HCT116 (cell line): ENCODE results near the gene ZNF451. TPM values are rescaled to one million over a fixed set of nuclear protein-coding genes. Genes with fewer than 3 reads are reported as not detected.
A peak's percentile ranks its signal among the peaks of the same experiment; 100 is the strongest.

Experiments used
- ATAC-seq: fragments of 200-7000 bp; cut with Tn5 transposase; 2 replicates; pipeline ENCODE4 v1.9.1; 2020; ENCODE audit warnings: mild to moderate bottlenecking, moderate library complexity
- BruUV-seq: library from RNA; stranded (reverse); fragments of 400-500 nt; replicated peaks from 2 replicates; lab custom pipeline; 2021; lab: Mats Ljungman, UMichigan
- CTCF ChIA-PET: fragments of 300-600 bp; sonication (Branson Sonifier 250); formaldehyde crosslinking; loops from one replicate; lab custom pipeline; 2021; ENCODE audit warnings: antibody characterized with exemption; lab: Charles Lee
- POLR2A ChIA-PET: fragments of 300-600, 350-600 bp; sonication (Branson Sonifier 250); formaldehyde crosslinking; loops from one replicate; lab custom pipeline; 2021; ENCODE audit warnings: antibody characterized with exemption; lab: Charles Lee
- RAD21 ChIA-PET, 2 experiments: fragments of 300-600 bp; sonication (Branson Sonifier 250); formaldehyde crosslinking; loops; one replicate each; lab custom pipeline; 2023; ENCODE audit warnings: low total read pairs in 2 of 2; ENCODE audit not compliant: uncharacterized antibody in 2 of 2, unreplicated experiment in 2 of 2, low non-redundant PET in 1 of 2; lab: Charles Lee
- DNase-seq: peaks from one replicate; pipeline ENCODE4 v3.0.0-alpha.2; 2010; ENCODE audit warnings: low read depth, low spot score
- H2AFZ ChIP-seq: fragments of 200-600 bp; shearing (Covaris generic), sonication (generic); 2 replicates; pipeline ENCODE4 v1.6.1; 2017; ENCODE audit warnings: low read depth, mixed run types, mixed read lengths, antibody characterized with exemption, low read length; ENCODE audit not compliant: poor library complexity, severe bottlenecking
- H3K27ac ChIP-seq: 2 replicates; pipeline ENCODE4 v1.5.1; 2012; ENCODE audit warnings: low read depth, low read length
- H3K27me3 ChIP-seq: fragments of 200-600 bp; sonication (generic); 2 replicates; pipeline ENCODE4 v1.6.1; 2016; ENCODE audit warnings: mixed run types, low read length, mixed read lengths; ENCODE audit not compliant: insufficient read depth
- H3K36me3 ChIP-seq, 2 experiments: fragments of 200-500 bp in 1 of 2; fragments of 200-600 bp in 1 of 2; sonication (Bioruptor generic) in 1 of 2; sonication (generic) in 1 of 2; 2 replicates each; pipeline versions ENCODE4 v1.5.1 to v1.6.1; 2014 to 2016; ENCODE audit warnings: low read length in 2 of 2, inconsistent platforms in 1 of 2, mixed read lengths in 1 of 2, mixed run types in 1 of 2; ENCODE audit not compliant: insufficient read depth in 2 of 2, control insufficient read depth in 1 of 2
- H3K4me1 ChIP-seq, 2 experiments: fragments of 200-600 bp in 1 of 2; sonication (generic) in 1 of 2; 2 replicates each; pipeline versions ENCODE4 v1.5.1 to v1.6.1; 2012 to 2017; ENCODE audit warnings: low read length in 2 of 2, inconsistent platforms in 1 of 2, mild to moderate bottlenecking in 1 of 2, mixed read lengths in 1 of 2, mixed run types in 1 of 2, moderate library complexity in 1 of 2; ENCODE audit not compliant: insufficient read depth in 2 of 2, control insufficient read depth in 1 of 2
- H3K4me2 ChIP-seq: fragments of 200-600 bp; sonication (generic); 2 replicates; pipeline ENCODE4 v1.6.1; 2017; ENCODE audit warnings: mixed run types, low read length, mixed read lengths
- H3K4me3 ChIP-seq, 2 experiments: fragments of 200-600 bp in 1 of 2; sonication (generic) in 1 of 2; replicated peaks in 1 of 2; 2 replicates each; pipeline ENCODE4 v1.5.1; 2011 to 2016; ENCODE audit warnings: low read length in 2 of 2, control low read depth in 1 of 2, low read depth in 1 of 2, mild to moderate bottlenecking in 1 of 2, mixed read lengths in 1 of 2, mixed run types in 1 of 2
- H3K79me2 ChIP-seq: fragments of 200-600 bp; sonication (generic); 2 replicates; pipeline ENCODE4 v1.6.1; 2017; ENCODE audit warnings: mild to moderate bottlenecking, mixed run types, low read length, moderate library complexity, mixed read lengths; ENCODE audit not compliant: insufficient read depth
- H3K9ac ChIP-seq: fragments of 200-600 bp; sonication (generic); 2 replicates; pipeline ENCODE4 v1.6.1; 2016; ENCODE audit warnings: low read length, mixed read lengths
- H3K9me2 ChIP-seq: fragments of 200-600 bp; sonication (generic), shearing (Covaris generic); 2 replicates; pipeline ENCODE4 v1.6.1; 2017; ENCODE audit warnings: mixed run types, mild to moderate bottlenecking, moderate library complexity; ENCODE audit not compliant: insufficient read depth
- H3K9me3 ChIP-seq, 2 experiments: fragments of 200-500 bp in 1 of 2; fragments of 200-600 bp in 1 of 2; sonication (Bioruptor generic) in 1 of 2; sonication (generic) in 1 of 2; 2 replicates each; pipeline ENCODE4 v1.6.1; 2014 to 2017; ENCODE audit warnings: low read length in 2 of 2, mixed read lengths in 2 of 2, inconsistent platforms in 1 of 2, low read depth in 1 of 2, mild to moderate bottlenecking in 1 of 2, mixed run types in 1 of 2, moderate library complexity in 1 of 2; ENCODE audit not compliant: control insufficient read depth in 1 of 2, insufficient read depth in 1 of 2
- H4K20me1 ChIP-seq: fragments of 200-600 bp; sonication (generic), shearing (Covaris generic); 2 replicates; pipeline ENCODE4 v1.6.1; 2017; ENCODE audit warnings: mixed run types, mild to moderate bottlenecking, moderate library complexity; ENCODE audit not compliant: insufficient read depth
- CTCF ChIP-seq, 3 experiments: fragments of 200-600 bp in 1 of 3; sonication (generic) in 1 of 3; IDR thresholded peaks in 2 of 3; conservative IDR thresholded peaks in 1 of 3; 2 replicates each; pipeline ENCODE4 v1.5.1; 2012 to 2017; ENCODE audit warnings: low read depth in 2 of 3, low read length in 2 of 3, antibody characterized with exemption in 1 of 3, borderline replicate concordance in 1 of 3, control low read depth in 1 of 3, mild to moderate bottlenecking in 1 of 3, mixed read lengths in 1 of 3, mixed run types in 1 of 3, moderate library complexity in 1 of 3; ENCODE audit not compliant: insufficient read depth in 1 of 3
- EGR1 ChIP-seq: IDR thresholded peaks from 2 replicates; pipeline ENCODE4 v1.6.1; 2012; ENCODE audit warnings: low read depth
- ELF1 ChIP-seq: IDR thresholded peaks from 2 replicates; pipeline ENCODE4 v1.6.1; 2012; ENCODE audit warnings: low read depth, borderline replicate concordance
- FOSL1 ChIP-seq: IDR thresholded peaks from 2 replicates; pipeline ENCODE4 v1.6.1; 2012; ENCODE audit warnings: low read depth
- JUND ChIP-seq: IDR thresholded peaks from 2 replicates; pipeline ENCODE4 v1.6.1; 2012
- MAX ChIP-seq: IDR thresholded peaks from 2 replicates; pipeline ENCODE4 v1.6.1; 2012
- POLR2A ChIP-seq: IDR thresholded peaks from 2 replicates; pipeline ENCODE4 v1.7.0; 2011; ENCODE audit warnings: borderline replicate concordance; ENCODE audit not compliant: insufficient read depth, insufficient read length; ENCODE audit errors: extremely low read depth
- POLR2AphosphoS5 ChIP-seq: IDR thresholded peaks from 2 replicates; pipeline ENCODE4 v1.6.1; 2011; ENCODE audit warnings: mild to moderate bottlenecking, low read depth, low read length, moderate library complexity
- RAD21 ChIP-seq: IDR thresholded peaks from 2 replicates; pipeline ENCODE4 v1.6.1; 2012; ENCODE audit warnings: low read depth, mild to moderate bottlenecking
- SIN3A ChIP-seq: IDR thresholded peaks from 2 replicates; pipeline ENCODE4 v1.6.1; 2012; ENCODE audit warnings: low read depth
- SP1 ChIP-seq: IDR thresholded peaks from 2 replicates; pipeline ENCODE4 v1.6.1; 2012; ENCODE audit warnings: low read depth
- TCF7L2 ChIP-seq: IDR thresholded peaks from 2 replicates; pipeline ENCODE4 v1.7.0; 2011; ENCODE audit warnings: borderline replicate concordance, inconsistent platforms; ENCODE audit not compliant: insufficient read depth, insufficient read length; ENCODE audit errors: extremely low read depth
- YY1 ChIP-seq: IDR thresholded peaks from 2 replicates; pipeline ENCODE4 v1.6.1; 2011; ENCODE audit warnings: low read length, low read depth, moderate library complexity, mild to moderate bottlenecking; ENCODE audit not compliant: insufficient replicate concordance; ENCODE audit errors: extremely low read depth
- ZFX ChIP-seq: fragments of 450-650 bp; IDR thresholded peaks from 2 replicates; pipeline ENCODE4 v1.6.1; 2017
- ZNF274 ChIP-seq: fragments of 200-500 bp; sonication (Bioruptor generic); IDR thresholded peaks from 2 replicates; pipeline ENCODE4 v1.6.1; 2014; ENCODE audit warnings: mild to moderate bottlenecking, low read depth, low read length, inconsistent platforms
- intact Hi-C: fragments of 100-400 bp; cut with micrococcal nuclease; formaldehyde crosslinking; loops from 2 replicates; pipeline ENCODE4 v1.10.0; 2022
- total RNA-seq: library from RNA; stranded (reverse); gene quantifications from one replicate; pipeline ENCODE4 v1.2.1, GENCODE V29; 2021; ENCODE audit not compliant: unreplicated experiment

Gene ZNF451
- total RNA-seq, 1 experiment from 2014 or later = 49.1 TPM

- TF ChIP-seq CTCF (IDR thresholded peaks at IDR 0.05 in 2 of 3, conservative IDR thresholded peaks at IDR 0.05 in 1 of 3; ENCODE audit: borderline replicate concordance in 1 of 3, insufficient read depth in 1 of 3, low read depth in 2 of 3, low read length in 2 of 3) (no peak), SP1 (no peak), POLR2A (no peak), TCF7L2 (no peak), ELF1 (no peak), SIN3A (no peak), ZFX (no peak)
Measured at GRCh38 chr6:57173056-57173885, 83.3 kb downstream of the ZNF451 start (continued).

- DNase-seq (peak; percentile 36), ATAC-seq (peak; percentile 24; the same call in 1 of the 2 replicates)
- TSS peak; percentile 51 for BruUV-seq
- Histone ChIP-seq H3K27ac (peak overlapping the region; percentile 90), H2AFZ (no peak overlapping the region), H3K4me2 (peak overlapping the region; percentile 85), H4K20me1 (no peaks in the 10 kb centered on the region), H3K4me3 (peak overlapping the region; percentile 78 to 85), H3K9me2 (no peaks in the 10 kb centered on the region), H3K79me2 (peaks cover 74% of the 10 kb centered on the region), H3K9me3 (no peaks in the 10 kb centered on the region)
- ChIA-PET RAD21 (no interaction called here), POLR2A (no interaction called here), CTCF (no interaction called here)
- no peak for TF ChIP-seq YY1
- peak; percentile 35; the same call in 1 of the 2 replicates for TF ChIP-seq MAX
- no peak for TF ChIP-seq ELF1
- peak; percentile 26; the same call in 1 of the 2 replicates for TF ChIP-seq SP1
- no peak for TF ChIP-seq ZFX
- no peak for TF ChIP-seq ZNF274
- TF ChIP-seq FOSL1 = peak; percentile 44; the same call in 1 of the 2 replicates
- peak; percentile 54 for TF ChIP-seq JUND
- TF ChIP-seq SIN3A = no peak
- no peak for TF ChIP-seq CTCF (IDR thresholded peaks at IDR 0.05 in 2 of 3, conservative IDR thresholded peaks at IDR 0.05 in 1 of 3; ENCODE audit: borderline replicate concordance in 1 of 3, insufficient read depth in 1 of 3, low read depth in 2 of 3, low read length in 2 of 3)
- TF ChIP-seq RAD21 = no peak
- peak; percentile 44; the same call in 1 of the 2 replicates for TF ChIP-seq POLR2AphosphoS5
- TF ChIP-seq EGR1 = no peak
- TF ChIP-seq, all 23 proteins: peak for 5
- H3K4me1 ChIP-seq = peaks cover 6 to 20% of the 10 kb centered on the region in 2 experiments
- intact Hi-C loops = loop anchor here (1.0 to 5.0 kb wide), 3 partner anchors 142 to 269 kb away; partner anchors contain the start of gene BEND6
- H3K27me3 ChIP-seq = no peaks in the 10 kb centered on the region
- H3K9ac ChIP-seq = peak overlapping the region; percentile 91
- no peaks in the 10 kb centered on the region for H3K36me3 ChIP-seq
Measured at GRCh38 chr6:57173886-57174510, 84.0 kb downstream of the ZNF451 start.
